ENCODE data around the gene ATP8A1.

The ATP8A1 gene

GRCh38 chr4:42417550-42417949, 239.4 kb downstream of the ATP8A1 start:
- no peak for DNase-seq (ENCODE audit: low read depth in 1 of 2, low spot score in 1 of 2)

GRCh38 chr4:42416017-42416416, 240.9 kb downstream of the ATP8A1 start:
- DNase-seq (ENCODE audit: low read depth in 1 of 2, low spot score in 1 of 2): no peak

GRCh38 chr4:42415281-42415680, 241.6 kb downstream of the ATP8A1 start:
- no peak for DNase-seq (ENCODE audit: low read depth in 1 of 2, low spot score in 1 of 2)

- DNase-seq (ENCODE audit: low read depth in 1 of 2, low spot score in 1 of 2): no peak
Observed at GRCh38 chr4:42412251-42412650, 244.7 kb downstream of the ATP8A1 start.

- no peak for DNase-seq (ENCODE audit: low read depth in 1 of 2, low spot score in 1 of 2)
Observed at GRCh38 chr4:42411803-42412202, 245.1 kb downstream of the ATP8A1 start.

GRCh38 chr4:42410446-42410845, 246.5 kb downstream of the ATP8A1 start:
- DNase-seq (ENCODE audit: low read depth in 1 of 2, low spot score in 1 of 2): no peak

GRCh38 chr4:42404001-42404400, 252.9 kb downstream of the ATP8A1 start:
- DNase-seq (ENCODE audit: low read depth in 1 of 2, low spot score in 1 of 2): no peak

GRCh38 chr4:42401171-42401570, 255.7 kb downstream of the ATP8A1 start:
- DNase-seq (ENCODE audit: low read depth in 1 of 2, low spot score in 1 of 2): no peak

GRCh38 chr4:42399393-42399792, 257.5 kb downstream of the ATP8A1 start:
- no peak for DNase-seq (ENCODE audit: low read depth in 1 of 2, low spot score in 1 of 2)

GRCh38 chr4:42398871-42399331, 258.0 kb downstream of the ATP8A1 start:
- DNase-seq (ENCODE audit: low read depth in 1 of 2, low spot score in 1 of 2): no peak

GRCh38 chr4:42398171-42398870, 258.6 kb downstream of the ATP8A1 start:
- no peak for DNase-seq (ENCODE audit: low read depth in 1 of 2, low spot score in 1 of 2)

GRCh38 chr4:42397635-42398170, 259.2 kb downstream of the ATP8A1 start:
- DNase-seq (ENCODE audit: low read depth in 1 of 2, low spot score in 1 of 2): no peak

GRCh38 chr4:42396752-42397634, 259.9 kb downstream of the ATP8A1 start, which contains the start of gene SHISA3:
TSS of gene SHISA3 (plus strand) at chr4:42397488. CDS start at chr4:42398057, 569 bp downstream.
- no peak for DNase-seq (ENCODE audit: low read depth in 1 of 2, low spot score in 1 of 2)

GRCh38 chr4:42396361-42396751, 260.5 kb downstream of the ATP8A1 start:
- DNase-seq (ENCODE audit: low read depth in 1 of 2, low spot score in 1 of 2): no peak

- no peak for DNase-seq (ENCODE audit: low read depth in 1 of 2, low spot score in 1 of 2)
Observed at GRCh38 chr4:42395595-42395994, 261.3 kb downstream of the ATP8A1 start.

- no peak for DNase-seq (ENCODE audit: low read depth in 1 of 2, low spot score in 1 of 2)
Observed at GRCh38 chr4:42392436-42392835, 264.5 kb downstream of the ATP8A1 start.

- DNase-seq (ENCODE audit: low read depth in 1 of 2, low spot score in 1 of 2): no peak
Observed at GRCh38 chr4:42391981-42392380, 264.9 kb downstream of the ATP8A1 start.

- no peak for DNase-seq (ENCODE audit: low read depth in 1 of 2, low spot score in 1 of 2)
Observed at GRCh38 chr4:42391355-42391664, 265.6 kb downstream of the ATP8A1 start.

GRCh38 chr4:42390622-42391354, 266.1 kb downstream of the ATP8A1 start:
- no peak for DNase-seq (ENCODE audit: low read depth in 1 of 2, low spot score in 1 of 2)

- no peak for DNase-seq (ENCODE audit: low read depth in 1 of 2, low spot score in 1 of 2)
Observed at GRCh38 chr4:42385516-42385915, 271.4 kb downstream of the ATP8A1 start.

- DNase-seq (ENCODE audit: low read depth in 1 of 2, low spot score in 1 of 2): no peak
Observed at GRCh38 chr4:42381666-42382065, 275.2 kb downstream of the ATP8A1 start.
